ENCODE measurements around the gene ELMOD3. TPM values are rescaled to one million over a fixed set of nuclear protein-coding genes. Genes with fewer than 3 reads are reported as not detected.

Gene ELMOD3
- total and polyA plus RNA-seq, 4 donors = 5.5 to 15.8 (median 8.0) TPM

DNA sequence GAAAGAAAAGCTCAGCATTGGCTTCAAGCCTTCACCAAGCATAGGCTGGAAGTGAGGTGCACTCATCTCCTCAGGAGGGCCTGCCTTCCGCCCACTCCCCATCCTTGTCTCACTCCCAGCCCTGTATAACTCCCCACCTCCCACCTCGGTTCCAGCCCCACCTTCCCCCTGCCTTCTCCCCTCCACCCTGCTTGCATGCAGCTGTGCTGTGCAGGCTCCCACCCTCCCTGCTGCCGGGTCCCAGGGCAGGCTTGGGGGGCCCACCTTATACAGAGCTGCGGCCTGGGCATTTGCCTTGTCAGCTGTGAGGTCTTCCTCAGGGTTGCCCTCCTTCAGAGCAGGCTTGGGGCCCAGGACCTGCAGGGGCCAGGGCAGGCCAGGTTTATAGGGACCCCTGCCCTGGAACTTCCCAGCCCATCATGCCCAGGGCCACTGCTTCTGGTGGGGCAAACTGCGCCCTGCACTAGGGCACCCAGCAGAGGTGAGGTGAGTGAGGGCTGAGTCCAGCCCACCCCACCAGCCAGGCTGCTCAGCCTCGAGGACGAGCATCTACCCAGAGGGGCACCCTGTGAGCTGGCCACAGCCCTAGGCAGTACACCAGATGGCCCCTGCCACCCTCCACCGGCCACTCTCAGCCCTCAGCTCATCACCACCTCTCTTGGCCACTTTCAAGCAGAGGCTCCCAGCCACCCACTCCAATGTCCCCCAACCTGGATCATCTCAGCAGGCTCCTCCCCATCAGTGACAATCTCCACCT is 44.0 kb downstream of the ELMOD3 start:
- no peaks in the 10 kb centered on the region for H3K27me3 ChIP-seq (ENCODE audit: control insufficient read depth in 4 of 4, insufficient read depth in 4 of 4, low read length in 3 of 4)
- H3K9me3 ChIP-seq (ENCODE audit: control insufficient read depth in 4 of 4, low read length in 3 of 4) = no peaks in the 10 kb centered on the region
- peaks cover 0 to 2% (median 0%) of the 10 kb centered on the region in 4 donors for H3K4me1 ChIP-seq (ENCODE audit: control insufficient read depth in 4 of 4, insufficient read depth in 4 of 4, low read length in 3 of 4)
- no peak for TF ChIP-seq RXRA (IDR thresholded peaks at IDR 0.05)
- no peak for TF ChIP-seq FOXA2 (IDR thresholded peaks at IDR 0.05)
- no peak for TF ChIP-seq EGR1 (IDR thresholded peaks at IDR 0.05; ENCODE audit: low read depth in 2 of 2)
- no peak for TF ChIP-seq TAF1 (conservative IDR thresholded peaks at IDR 0.05)
- TF ChIP-seq NR2F2 (IDR thresholded peaks at IDR 0.05) = no peak
- TF ChIP-seq JUND (IDR thresholded peaks at IDR 0.05) = no peak
- TF ChIP-seq, protein P1, sequence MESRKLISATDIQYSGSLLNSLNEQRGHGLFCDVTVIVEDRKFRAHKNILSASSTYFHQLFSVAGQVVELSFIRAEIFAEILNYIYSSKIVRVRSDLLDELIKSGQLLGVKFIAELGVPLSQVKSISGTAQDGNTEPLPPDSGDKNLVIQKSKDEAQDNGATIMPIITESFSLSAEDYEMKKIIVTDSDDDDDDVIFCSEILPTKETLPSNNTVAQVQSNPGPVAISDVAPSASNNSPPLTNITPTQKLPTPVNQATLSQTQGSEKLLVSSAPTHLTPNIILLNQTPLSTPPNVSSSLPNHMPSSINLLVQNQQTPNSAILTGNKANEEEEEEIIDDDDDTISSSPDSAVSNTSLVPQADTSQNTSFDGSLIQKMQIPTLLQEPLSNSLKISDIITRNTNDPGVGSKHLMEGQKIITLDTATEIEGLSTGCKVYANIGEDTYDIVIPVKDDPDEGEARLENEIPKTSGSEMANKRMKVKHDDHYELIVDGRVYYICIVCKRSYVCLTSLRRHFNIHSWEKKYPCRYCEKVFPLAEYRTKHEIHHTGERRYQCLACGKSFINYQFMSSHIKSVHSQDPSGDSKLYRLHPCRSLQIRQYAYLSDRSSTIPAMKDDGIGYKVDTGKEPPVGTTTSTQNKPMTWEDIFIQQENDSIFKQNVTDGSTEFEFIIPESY (IDR thresholded peaks at IDR 0.05) = no peak
- TF ChIP-seq, protein P2, sequence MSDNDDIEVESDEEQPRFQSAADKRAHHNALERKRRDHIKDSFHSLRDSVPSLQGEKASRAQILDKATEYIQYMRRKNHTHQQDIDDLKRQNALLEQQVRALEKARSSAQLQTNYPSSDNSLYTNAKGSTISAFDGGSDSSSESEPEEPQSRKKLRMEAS (IDR thresholded peaks at IDR 0.05) = no peak
- TF ChIP-seq, protein P3, sequence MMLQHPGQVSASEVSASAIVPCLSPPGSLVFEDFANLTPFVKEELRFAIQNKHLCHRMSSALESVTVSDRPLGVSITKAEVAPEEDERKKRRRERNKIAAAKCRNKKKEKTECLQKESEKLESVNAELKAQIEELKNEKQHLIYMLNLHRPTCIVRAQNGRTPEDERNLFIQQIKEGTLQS (IDR thresholded peaks at IDR 0.05) = no peak
- TF ChIP-seq GABPA (IDR thresholded peaks at IDR 0.05 in 1 of 2, conservative IDR thresholded peaks at IDR 0.05 in 1 of 2) = no peak
- TF ChIP-seq, protein P4, sequence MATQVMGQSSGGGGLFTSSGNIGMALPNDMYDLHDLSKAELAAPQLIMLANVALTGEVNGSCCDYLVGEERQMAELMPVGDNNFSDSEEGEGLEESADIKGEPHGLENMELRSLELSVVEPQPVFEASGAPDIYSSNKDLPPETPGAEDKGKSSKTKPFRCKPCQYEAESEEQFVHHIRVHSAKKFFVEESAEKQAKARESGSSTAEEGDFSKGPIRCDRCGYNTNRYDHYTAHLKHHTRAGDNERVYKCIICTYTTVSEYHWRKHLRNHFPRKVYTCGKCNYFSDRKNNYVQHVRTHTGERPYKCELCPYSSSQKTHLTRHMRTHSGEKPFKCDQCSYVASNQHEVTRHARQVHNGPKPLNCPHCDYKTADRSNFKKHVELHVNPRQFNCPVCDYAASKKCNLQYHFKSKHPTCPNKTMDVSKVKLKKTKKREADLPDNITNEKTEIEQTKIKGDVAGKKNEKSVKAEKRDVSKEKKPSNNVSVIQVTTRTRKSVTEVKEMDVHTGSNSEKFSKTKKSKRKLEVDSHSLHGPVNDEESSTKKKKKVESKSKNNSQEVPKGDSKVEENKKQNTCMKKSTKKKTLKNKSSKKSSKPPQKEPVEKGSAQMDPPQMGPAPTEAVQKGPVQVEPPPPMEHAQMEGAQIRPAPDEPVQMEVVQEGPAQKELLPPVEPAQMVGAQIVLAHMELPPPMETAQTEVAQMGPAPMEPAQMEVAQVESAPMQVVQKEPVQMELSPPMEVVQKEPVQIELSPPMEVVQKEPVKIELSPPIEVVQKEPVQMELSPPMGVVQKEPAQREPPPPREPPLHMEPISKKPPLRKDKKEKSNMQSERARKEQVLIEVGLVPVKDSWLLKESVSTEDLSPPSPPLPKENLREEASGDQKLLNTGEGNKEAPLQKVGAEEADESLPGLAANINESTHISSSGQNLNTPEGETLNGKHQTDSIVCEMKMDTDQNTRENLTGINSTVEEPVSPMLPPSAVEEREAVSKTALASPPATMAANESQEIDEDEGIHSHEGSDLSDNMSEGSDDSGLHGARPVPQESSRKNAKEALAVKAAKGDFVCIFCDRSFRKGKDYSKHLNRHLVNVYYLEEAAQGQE (IDR thresholded peaks at IDR 0.05) = no peak
- no peak for TF ChIP-seq SP1 (IDR thresholded peaks at IDR 0.05)
- TF ChIP-seq FOXA1 (IDR thresholded peaks at IDR 0.05) = no peak
- TF ChIP-seq YY1 (IDR thresholded peaks at IDR 0.05) = no peak
- no peak for TF ChIP-seq RAD21 (IDR thresholded peaks at IDR 0.05)
- TF ChIP-seq, protein P5, sequence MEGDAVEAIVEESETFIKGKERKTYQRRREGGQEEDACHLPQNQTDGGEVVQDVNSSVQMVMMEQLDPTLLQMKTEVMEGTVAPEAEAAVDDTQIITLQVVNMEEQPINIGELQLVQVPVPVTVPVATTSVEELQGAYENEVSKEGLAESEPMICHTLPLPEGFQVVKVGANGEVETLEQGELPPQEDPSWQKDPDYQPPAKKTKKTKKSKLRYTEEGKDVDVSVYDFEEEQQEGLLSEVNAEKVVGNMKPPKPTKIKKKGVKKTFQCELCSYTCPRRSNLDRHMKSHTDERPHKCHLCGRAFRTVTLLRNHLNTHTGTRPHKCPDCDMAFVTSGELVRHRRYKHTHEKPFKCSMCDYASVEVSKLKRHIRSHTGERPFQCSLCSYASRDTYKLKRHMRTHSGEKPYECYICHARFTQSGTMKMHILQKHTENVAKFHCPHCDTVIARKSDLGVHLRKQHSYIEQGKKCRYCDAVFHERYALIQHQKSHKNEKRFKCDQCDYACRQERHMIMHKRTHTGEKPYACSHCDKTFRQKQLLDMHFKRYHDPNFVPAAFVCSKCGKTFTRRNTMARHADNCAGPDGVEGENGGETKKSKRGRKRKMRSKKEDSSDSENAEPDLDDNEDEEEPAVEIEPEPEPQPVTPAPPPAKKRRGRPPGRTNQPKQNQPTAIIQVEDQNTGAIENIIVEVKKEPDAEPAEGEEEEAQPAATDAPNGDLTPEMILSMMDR (IDR thresholded peaks at IDR 0.05; ENCODE audit: low read depth, low read length, missing input control) = no peak
- no peak overlapping the region for H3K27ac ChIP-seq (ENCODE audit: low read depth in 1 of 2, low read length in 2 of 2)
- no peak overlapping the region for H3K4me3 ChIP-seq (ENCODE audit: low read depth in 1 of 3, low read length in 3 of 3)
- no peak for DNase-seq (ENCODE audit: low spot score)
- no peak overlapping the region for H3K9ac ChIP-seq (ENCODE audit: low read depth in 1 of 2, low read length in 2 of 2)
- WGBS = 94% methylated on average over 8 of the region's 8 CpGs
- no peaks in the 10 kb centered on the region for H3K36me3 ChIP-seq (ENCODE audit: control insufficient read depth in 4 of 4, insufficient read depth in 3 of 4, low read depth in 1 of 4, low read length in 3 of 4)
